Right lobe of liver (tissue), 4 donors: ENCODE data around the gene COL4A1.

Experiments used
- CTCF ChIP-seq, 4 donors: fragments of 200-600 bp in 3 of 4; fragments of 450-650 bp in 1 of 4; IDR thresholded peaks; one replicate each; pipeline versions ENCODE4 v1.5.1 to v1.8.0; 2016 to 2022; ENCODE audit warnings: antibody characterized with exemption in 4 of 4, mild to moderate bottlenecking in 2 of 4
- POLR2A ChIP-seq: fragments of 450-650 bp; IDR thresholded peaks from one replicate; pipeline ENCODE4 v1.6.1; 2017; ENCODE audit warnings: antibody characterized with exemption, mild to moderate bottlenecking
- donor health status: DM: no; HTN: no; CAD: no.
- donor health status: DM: no; HTN: no; CAD: no.
- donor health status: DM: no; HTN: yes; CAD: no.

GRCh38 chr13:110286833-110287819 is 19.8 kb downstream of the COL4A1 start:
- no peak for TF ChIP-seq POLR2A
- TF ChIP-seq CTCF (IDR thresholded peaks at IDR 0.05): no peak
